ENCODE results near the gene LGALS9C. TPM values are rescaled to one million over a fixed set of nuclear protein-coding genes. Genes with fewer than 3 reads are reported as not detected.

LGALS9C gene
- not detected in 5 replicates for total RNA-seq (2022; extraction: Qiagen RNA extraction)

GRCh38 chr17:18476508-18477308, at the start of gene LGALS9C:
LGALS9C (plus strand) TSS chr17:18476789; CDS start chr17:18476855, 66 bp downstream.

Other genes starting within 250 kb of the LGALS9C start
- gene FLII, start 218.1 kb upstream of the LGALS9C start, total RNA-seq (2022; extraction: Qiagen RNA extraction) = 231 to 243 TPM (median 234 TPM) in 5 replicates
- gene MIEF2, start 216.1 kb upstream of the LGALS9C start, total RNA-seq (2022; extraction: Qiagen RNA extraction) = 8.3 to 10.5 TPM (median 10.3 TPM) in 5 replicates
- gene TOP3A, start 161.8 kb upstream of the LGALS9C start, total RNA-seq (2022; extraction: Qiagen RNA extraction) = 32.3 to 41.4 TPM (median 35.8 TPM) in 5 replicates
- 14.8 to 19.7 TPM (median 15.4 TPM) in 5 replicates for gene SMCR8, start 161.5 kb upstream of the LGALS9C start, total RNA-seq (2022; extraction: Qiagen RNA extraction)
- 44.8 to 51.5 TPM (median 46.6 TPM) in 5 replicates for gene SHMT1, start 113.2 kb upstream of the LGALS9C start, total RNA-seq (2022; extraction: Qiagen RNA extraction)
- not detected in 5 replicates for gene EVPLL, start 99.0 kb upstream of the LGALS9C start, total RNA-seq (2022; extraction: Qiagen RNA extraction)
- not detected in 5 replicates for gene TBC1D28, start 167.6 kb downstream of the LGALS9C start, total RNA-seq (2022; extraction: Qiagen RNA extraction)
- gene FOXO3B, start 205.5 kb downstream of the LGALS9C start, total RNA-seq (2022; extraction: Qiagen RNA extraction) = 2.9 to 4.3 TPM (median 3.8 TPM) in 5 replicates